ENCODE measurements around the gene PLD2.

Gene PLD2

GRCh38 chr17:4836221-4836620 is 29.3 kb downstream of the PLD2 start:
- H3K27ac ChIP-seq, result no peak overlapping the region
- TF ChIP-seq ZFX (IDR thresholded peaks at IDR 0.05; ENCODE audit: borderline replicate concordance) (no peak), CTCF (IDR thresholded peaks at IDR 0.05) (no peak)

DNA sequence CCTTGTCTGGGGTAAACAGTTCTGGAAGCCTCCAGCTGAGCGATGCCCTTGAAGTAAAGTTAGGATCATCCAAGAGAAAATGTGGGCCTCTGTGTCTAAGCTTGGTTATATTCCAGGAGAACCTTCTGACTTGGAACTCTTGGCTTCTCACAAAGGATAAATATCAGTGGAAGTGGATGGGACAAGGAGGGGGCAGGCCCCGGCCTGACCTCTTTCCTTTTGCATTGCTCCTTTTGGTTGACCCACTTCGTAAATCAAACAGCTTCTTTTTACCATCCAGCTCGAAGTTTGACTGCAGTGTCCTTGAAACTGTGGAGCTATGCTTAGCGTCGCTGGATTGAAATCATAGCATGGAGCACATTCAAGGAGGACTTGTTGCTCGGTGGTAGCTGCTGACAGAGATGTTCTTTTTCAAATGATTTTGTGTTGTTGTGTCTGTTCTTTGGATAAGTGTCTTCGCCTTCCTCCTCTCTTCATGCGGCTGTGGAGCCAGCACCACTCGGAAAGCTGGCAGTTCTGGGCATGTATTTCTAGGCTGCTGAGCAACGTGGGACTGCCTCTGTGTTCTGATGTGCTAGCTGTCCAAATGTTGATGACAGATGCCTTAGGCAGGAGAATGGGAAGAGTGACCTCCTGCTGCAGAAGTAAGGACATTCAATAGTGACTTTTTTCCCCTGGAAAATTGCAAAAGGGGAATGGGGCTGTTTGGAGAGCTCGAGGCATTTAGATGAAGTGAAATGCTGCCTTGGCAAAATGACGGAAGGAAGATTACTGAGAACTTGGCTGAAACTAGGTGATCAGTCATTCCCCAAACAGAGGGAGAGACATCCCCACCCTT is 30.7 kb downstream of the PLD2 start:
- H3K27ac ChIP-seq, result no peak overlapping the region
- TF ChIP-seq CTCF (IDR thresholded peaks at IDR 0.05) (no peak), ZFX (IDR thresholded peaks at IDR 0.05; ENCODE audit: borderline replicate concordance) (no peak)

DNA sequence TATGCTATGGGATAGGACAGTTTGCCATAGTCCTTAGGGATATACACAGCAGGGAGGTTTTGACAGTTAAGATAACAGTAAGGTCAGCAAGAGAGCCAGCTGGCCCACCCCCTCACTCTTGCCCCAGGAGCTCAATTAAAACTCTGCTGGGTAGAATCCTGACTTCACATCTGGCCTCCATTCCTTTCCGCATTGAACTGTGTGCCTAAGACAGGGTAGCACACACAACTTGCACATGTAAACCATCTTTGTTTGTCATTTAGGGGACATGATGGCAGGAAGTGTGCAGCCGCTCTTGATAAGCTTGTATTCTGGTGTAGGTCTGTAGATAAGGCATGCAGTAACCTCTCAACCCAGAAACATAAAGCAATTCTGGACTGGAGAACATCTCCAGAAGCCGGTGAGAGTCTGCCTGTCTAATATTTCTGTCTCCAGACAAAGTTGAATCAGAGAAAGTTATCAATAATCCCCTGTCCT is 31.4 kb downstream of the PLD2 start:
- no peak overlapping the region for H3K27ac ChIP-seq

DNA sequence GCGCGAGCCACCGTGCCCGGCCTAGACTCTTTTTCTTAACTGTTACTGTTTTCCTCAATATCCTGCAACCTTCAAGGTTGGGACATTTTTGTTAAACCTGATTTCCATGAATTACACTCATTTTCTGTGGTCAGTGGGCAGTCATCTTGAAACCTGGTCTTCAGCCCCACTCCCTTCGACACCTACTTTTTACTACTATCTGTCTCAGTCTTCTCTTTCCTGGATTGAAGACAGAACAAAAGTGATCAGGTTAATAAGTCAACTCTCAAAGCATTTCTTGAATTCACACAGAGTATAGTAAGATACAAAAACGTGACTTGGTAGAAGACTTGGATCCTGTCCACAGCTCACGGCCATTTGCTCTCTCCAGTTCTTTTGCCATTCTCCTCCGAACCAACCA is 32.3 kb downstream of the PLD2 start:
- no peak overlapping the region for H3K27ac ChIP-seq
- no peak for TF ChIP-seq ZFX (IDR thresholded peaks at IDR 0.05; ENCODE audit: borderline replicate concordance)
- TF ChIP-seq CTCF (IDR thresholded peaks at IDR 0.05), result no peak

More for the DNA sequence above, 31.4 kb downstream of the PLD2 start:
- no peak for TF ChIP-seq CTCF (IDR thresholded peaks at IDR 0.05)
- no peak for TF ChIP-seq ZFX (IDR thresholded peaks at IDR 0.05; ENCODE audit: borderline replicate concordance)

GRCh38 chr17:4839965-4840892 is 33.3 kb downstream of the PLD2 start:
- TF ChIP-seq ZFX (IDR thresholded peaks at IDR 0.05; ENCODE audit: borderline replicate concordance), result no peak
- TF ChIP-seq CTCF (IDR thresholded peaks at IDR 0.05), result no peak
- H3K27ac ChIP-seq, result no peak overlapping the region

- no peak for TF ChIP-seq CTCF (IDR thresholded peaks at IDR 0.05)
- no peak for TF ChIP-seq ZFX (IDR thresholded peaks at IDR 0.05; ENCODE audit: borderline replicate concordance)
Measured at GRCh38 chr17:4840893-4841242, 33.9 kb downstream of the PLD2 start.

More at GRCh38 chr17:4840893-4841242, 33.9 kb downstream of the PLD2 start:
- no peak overlapping the region for H3K27ac ChIP-seq

Measured in 22Rv1 (cell line).